Measurements from ENCODE around the gene ZNF575. TPM values are rescaled to one million over a fixed set of nuclear protein-coding genes. Genes with fewer than 3 reads are reported as not detected.

The ZNF575 gene
- total and polyA plus RNA-seq, 10 of the 15 experiments (the other 5 are each of a cell fraction or from before 2014, with no cell fraction given) = 0.18 to 2.8 (median 0.75) TPM

DNA sequence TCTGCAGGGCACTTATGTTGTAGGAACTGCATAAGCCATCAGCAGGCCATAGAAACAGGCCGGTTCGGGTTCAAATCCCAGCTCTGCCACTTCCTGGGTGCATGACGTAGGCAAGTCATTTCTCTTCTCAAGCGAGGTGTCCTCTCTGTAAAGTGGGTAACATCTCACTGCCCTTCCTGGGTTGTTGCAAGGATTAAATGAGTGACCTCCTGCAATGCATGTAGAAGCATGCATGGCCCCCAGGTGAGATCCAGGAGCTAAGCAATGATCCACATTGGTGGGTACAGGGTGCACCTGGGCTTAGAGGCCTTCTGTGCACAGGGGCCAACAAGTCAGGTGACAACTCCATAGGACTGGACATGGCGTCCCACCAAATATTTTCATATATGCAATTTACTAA, 42.2 kb upstream of the ZNF575 start:
- ChIA-PET POLR2A (interaction anchor here (0.6 to 1.0 kb wide), 2 partner anchors 14 to 27 kb away, joined by 3 read pairs; partner anchors contain the start of gene PHLDB3), CTCF (interaction anchor here (0.9 to 3.1 kb wide), 3 partner anchors 30 to 856 kb away, joined by 3 to 13 read pairs (median 3); no protein-coding TSS in a partner anchor), RAD21 (ENCODE audit: unreplicated experiment) (no interaction called here), SMC1A (ENCODE audit: uncharacterized antibody, unreplicated experiment) (interaction anchor here (0.8 to 1.4 kb wide), 4 partner anchors 13 to 40 kb away, joined by 3 to 7 read pairs (median 3); partner anchors contain the start of gene PHLDB3)
- TF ChIP-seq SREBF2 (IDR thresholded peaks at IDR 0.05; ENCODE audit: low read length) = no peak
- TF ChIP-seq FOXK2 (IDR thresholded peaks at IDR 0.05) = no peak
- no peak for TF ChIP-seq TARDBP (IDR thresholded peaks at IDR 0.05; ENCODE audit: borderline replicate concordance)
- no peak for TF ChIP-seq EGR1 (IDR thresholded peaks at IDR 0.05; ENCODE audit: borderline replicate concordance in 1 of 2, low read depth in 2 of 2, low read length in 2 of 2)
- H2AFZ ChIP-seq (ENCODE audit: control insufficient read depth, low read depth, low read length) = no peak overlapping the region
- no peak for ATAC-seq
- no peaks in the 10 kb centered on the region for H3K27me3 ChIP-seq (replicated peaks in 1 of 2; ENCODE audit: control insufficient read depth in 2 of 2, insufficient read depth in 2 of 2, low read length in 1 of 2)
- H3K36me3 ChIP-seq (ENCODE audit: control insufficient read depth in 2 of 2, insufficient read depth in 2 of 2, low read length in 1 of 2) = no peaks in the 10 kb centered on the region
- no TSS peak for BruUV-seq (replicated peaks)
- intact Hi-C loops (cut with micrococcal nuclease; ENCODE audit: unreplicated experiment) = no loop called here
- no peaks in the 10 kb centered on the region for H3K9me3 ChIP-seq (replicated peaks; ENCODE audit: control insufficient read depth, insufficient read depth, low read length)
- no peak for DNase-seq (ENCODE audit: low read depth, low spot score)
- WGBS (ENCODE audit: insufficient coverage, insufficient replicate concordance, low lambda C conversion rate, missing lambda C conversion rate) = 86% methylated on average over 5 of the region's 5 CpGs
- H3K4me1 ChIP-seq (ENCODE audit: control insufficient read depth, insufficient read depth, low read length) = no peaks in the 10 kb centered on the region
- no peak for FAIRE-seq
- H4K20me1 ChIP-seq (ENCODE audit: control insufficient read depth, insufficient read depth) = no peaks in the 10 kb centered on the region
- H3K4me3 ChIP-seq = no peak overlapping the region
- H3K9ac ChIP-seq (ENCODE audit: control insufficient read depth, insufficient read depth, low read length) = no peak overlapping the region
- no peaks in the 10 kb centered on the region for H3K79me2 ChIP-seq (ENCODE audit: control insufficient read depth, insufficient read depth, low read length)
- in situ Hi-C loops (cut with MboI) = no loop called here
- no peak overlapping the region for H3K4me2 ChIP-seq (ENCODE audit: control insufficient read depth, insufficient read depth)
- no peak overlapping the region for H3K27ac ChIP-seq (ENCODE audit: control insufficient read depth, insufficient read depth)

DNA sequence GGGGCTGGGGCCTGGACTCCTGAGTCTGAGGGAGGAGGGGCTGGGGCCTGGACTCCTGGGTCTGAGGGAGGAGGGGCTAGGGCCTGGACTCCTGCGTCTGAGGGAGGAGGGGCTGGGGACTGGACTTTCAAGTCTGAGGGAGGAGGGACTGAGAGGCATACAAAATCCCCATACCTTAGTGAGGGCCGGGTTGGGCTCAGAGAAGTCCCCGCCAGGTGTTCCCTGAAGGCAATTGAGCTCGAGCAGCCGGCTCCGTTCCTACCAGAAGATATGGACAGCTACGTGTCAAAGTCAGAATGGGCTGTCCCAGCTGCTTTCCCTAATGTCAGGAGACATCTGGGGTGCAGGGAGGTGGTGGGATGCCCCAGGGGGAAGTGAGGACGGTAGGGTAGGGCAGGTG, 37.9 kb upstream of the ZNF575 start:
- H3K79me2 ChIP-seq (ENCODE audit: control insufficient read depth, insufficient read depth, low read length) = no peaks in the 10 kb centered on the region
- no peak for DNase-seq (ENCODE audit: low read depth, low spot score)
- no peak overlapping the region for H3K4me2 ChIP-seq (ENCODE audit: control insufficient read depth, insufficient read depth)
- ChIA-PET POLR2A (no interaction called here), CTCF (interaction anchor here (0.6 to 3.7 kb wide), 4 partner anchors 9 to 60 kb away, joined by 3 to 13 read pairs (median 6); no protein-coding TSS in a partner anchor), SMC1A (ENCODE audit: uncharacterized antibody, unreplicated experiment) (no interaction called here), RAD21 (ENCODE audit: unreplicated experiment) (interaction anchor here (1.5 kb wide), 1 partner anchor 48 kb away, joined by 4 read pairs; no protein-coding TSS in a partner anchor)
- H3K27ac ChIP-seq (ENCODE audit: control insufficient read depth, insufficient read depth) = no peak overlapping the region
- in situ Hi-C loops (cut with MboI) (no loop called here), intact Hi-C loops (cut with micrococcal nuclease; ENCODE audit: unreplicated experiment) (no loop called here)
- no peaks in the 10 kb centered on the region for H3K4me1 ChIP-seq (ENCODE audit: control insufficient read depth, insufficient read depth, low read length)
- TF ChIP-seq, protein P1, sequence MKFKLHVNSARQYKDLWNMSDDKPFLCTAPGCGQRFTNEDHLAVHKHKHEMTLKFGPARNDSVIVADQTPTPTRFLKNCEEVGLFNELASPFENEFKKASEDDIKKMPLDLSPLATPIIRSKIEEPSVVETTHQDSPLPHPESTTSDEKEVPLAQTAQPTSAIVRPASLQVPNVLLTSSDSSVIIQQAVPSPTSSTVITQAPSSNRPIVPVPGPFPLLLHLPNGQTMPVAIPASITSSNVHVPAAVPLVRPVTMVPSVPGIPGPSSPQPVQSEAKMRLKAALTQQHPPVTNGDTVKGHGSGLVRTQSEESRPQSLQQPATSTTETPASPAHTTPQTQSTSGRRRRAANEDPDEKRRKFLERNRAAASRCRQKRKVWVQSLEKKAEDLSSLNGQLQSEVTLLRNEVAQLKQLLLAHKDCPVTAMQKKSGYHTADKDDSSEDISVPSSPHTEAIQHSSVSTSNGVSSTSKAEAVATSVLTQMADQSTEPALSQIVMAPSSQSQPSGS (IDR thresholded peaks at IDR 0.05; ENCODE audit: low read length) = no peak
- TF ChIP-seq EED (IDR thresholded peaks at IDR 0.05; ENCODE audit: low read depth) = no peak
- TF ChIP-seq TCF12 (IDR thresholded peaks at IDR 0.05; ENCODE audit: low read depth, low read length) = no peak
- no peak for TF ChIP-seq ZSCAN29 (IDR thresholded peaks at IDR 0.05)
- TF ChIP-seq TCF3 (IDR thresholded peaks at IDR 0.05; ENCODE audit: borderline replicate concordance, insufficient read depth, low read depth, low read length) = no peak
- TF ChIP-seq YBX1 (IDR thresholded peaks at IDR 0.05) = no peak
- TF ChIP-seq, protein P2, sequence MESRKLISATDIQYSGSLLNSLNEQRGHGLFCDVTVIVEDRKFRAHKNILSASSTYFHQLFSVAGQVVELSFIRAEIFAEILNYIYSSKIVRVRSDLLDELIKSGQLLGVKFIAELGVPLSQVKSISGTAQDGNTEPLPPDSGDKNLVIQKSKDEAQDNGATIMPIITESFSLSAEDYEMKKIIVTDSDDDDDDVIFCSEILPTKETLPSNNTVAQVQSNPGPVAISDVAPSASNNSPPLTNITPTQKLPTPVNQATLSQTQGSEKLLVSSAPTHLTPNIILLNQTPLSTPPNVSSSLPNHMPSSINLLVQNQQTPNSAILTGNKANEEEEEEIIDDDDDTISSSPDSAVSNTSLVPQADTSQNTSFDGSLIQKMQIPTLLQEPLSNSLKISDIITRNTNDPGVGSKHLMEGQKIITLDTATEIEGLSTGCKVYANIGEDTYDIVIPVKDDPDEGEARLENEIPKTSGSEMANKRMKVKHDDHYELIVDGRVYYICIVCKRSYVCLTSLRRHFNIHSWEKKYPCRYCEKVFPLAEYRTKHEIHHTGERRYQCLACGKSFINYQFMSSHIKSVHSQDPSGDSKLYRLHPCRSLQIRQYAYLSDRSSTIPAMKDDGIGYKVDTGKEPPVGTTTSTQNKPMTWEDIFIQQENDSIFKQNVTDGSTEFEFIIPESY (IDR thresholded peaks at IDR 0.05) = no peak
- no peak for TF ChIP-seq KDM1A (IDR thresholded peaks at IDR 0.05; ENCODE audit: borderline replicate concordance)
- no peak for TF ChIP-seq YY1 (IDR thresholded peaks at IDR 0.05; ENCODE audit: low read depth, low read length)
- TF ChIP-seq SRF (IDR thresholded peaks at IDR 0.05; ENCODE audit: low read depth in 2 of 2, low read length in 2 of 2) = no peak
- TF ChIP-seq BACH1 (IDR thresholded peaks at IDR 0.05; ENCODE audit: borderline replicate concordance) = no peak
- no peak for TF ChIP-seq ZNF207 (IDR thresholded peaks at IDR 0.05; ENCODE audit: borderline replicate concordance)
- H4K20me1 ChIP-seq (ENCODE audit: control insufficient read depth, insufficient read depth) = no peaks in the 10 kb centered on the region
- no peak overlapping the region for H3K9ac ChIP-seq (ENCODE audit: control insufficient read depth, insufficient read depth, low read length)
- H3K36me3 ChIP-seq (ENCODE audit: control insufficient read depth in 2 of 2, insufficient read depth in 2 of 2, low read length in 1 of 2) = 0 out of 4 replicates have a peak, but pooled peaks cover 0 to 4% of the 10 kb centered on the region in 2 experiments
- no peaks in the 10 kb centered on the region for H3K9me3 ChIP-seq (replicated peaks; ENCODE audit: control insufficient read depth, insufficient read depth, low read length)
- no TSS peak for BruUV-seq (replicated peaks)
- ATAC-seq = no peak
- FAIRE-seq = no peak
- WGBS (ENCODE audit: insufficient coverage, insufficient replicate concordance, low lambda C conversion rate, missing lambda C conversion rate) = 80% methylated on average over 8 of the region's 8 CpGs
- H2AFZ ChIP-seq (ENCODE audit: control insufficient read depth, low read depth, low read length) = no peak overlapping the region
- no peaks in the 10 kb centered on the region for H3K27me3 ChIP-seq (replicated peaks in 1 of 2; ENCODE audit: control insufficient read depth in 2 of 2, insufficient read depth in 2 of 2, low read length in 1 of 2)
- H3K4me3 ChIP-seq = no peak overlapping the region

Data from GM12878 (cell line).